SU-DHL-6 (cell line): ENCODE results near the gene RRAGA.

Experiments
- H2AFZ ChIP-seq: fragments of 200-600 bp; sonication (generic); 2 replicates; pipeline ENCODE4 v1.6.1; 2014; ENCODE audit warnings: low read depth, mild to moderate bottlenecking, moderate library complexity, mixed read lengths, antibody characterized with exemption, low read length; ENCODE audit not compliant: severe bottlenecking
- H3F3A ChIP-seq: fragments of 200-600 bp; shearing (Covaris generic); 2 replicates; pipeline ENCODE4 v1.6.0; 2016; ENCODE audit warnings: antibody characterized with exemption, mild to moderate bottlenecking; ENCODE audit not compliant: insufficient read depth
- H3K27ac ChIP-seq: fragments of 200-600 bp; sonication (generic); 2 replicates; pipeline ENCODE4 v1.5.1; 2016; ENCODE audit warnings: low read depth, mild to moderate bottlenecking, low read length, moderate library complexity, mixed read lengths
- H3K27me3 ChIP-seq: fragments of 200-600 bp; sonication (generic), shearing (Covaris generic); 2 replicates; pipeline ENCODE4 v1.6.0; 2014; ENCODE audit warnings: mild to moderate bottlenecking, low read length
- H3K36me3 ChIP-seq: fragments of 200-600 bp; sonication (generic); 2 replicates; pipeline ENCODE4 v1.6.1; 2014; ENCODE audit warnings: mild to moderate bottlenecking, low read length, mixed read lengths
- H3K4me2 ChIP-seq: fragments of 300-600, 200-600 bp; shearing (Covaris generic), sonication (generic); 2 replicates; pipeline ENCODE4 v1.6.0; 2014; ENCODE audit warnings: low read length, low read depth, mild to moderate bottlenecking; ENCODE audit not compliant: poor library complexity, severe bottlenecking
- H3K4me3 ChIP-seq: fragments of 200-600 bp; sonication (generic); 2 replicates; pipeline ENCODE4 v1.5.1; 2014; ENCODE audit warnings: antibody characterized with exemption, low read length, mild to moderate bottlenecking, mixed read lengths; ENCODE audit not compliant: insufficient read depth, poor library complexity, severe bottlenecking
- H3K79me2 ChIP-seq: fragments of 200-600 bp; sonication (generic); 2 replicates; pipeline ENCODE4 v1.6.1; 2014; ENCODE audit warnings: mild to moderate bottlenecking, low read length, moderate library complexity; ENCODE audit not compliant: insufficient read depth
- H3K9ac ChIP-seq: fragments of 200-600 bp; sonication (generic); 2 replicates; pipeline ENCODE4 v1.7.0; 2014; ENCODE audit warnings: mild to moderate bottlenecking, low read length
- H3K9me2 ChIP-seq: fragments of 200-600 bp; sonication (generic); replicated peaks from 2 replicates; pipeline ENCODE4 v1.6.1; 2014; ENCODE audit warnings: low read length; ENCODE audit not compliant: insufficient read depth
- H3K9me3 ChIP-seq: fragments of 200-600 bp; sonication (generic); 2 replicates; pipeline ENCODE4 v1.6.1; 2014; ENCODE audit warnings: low read length, mixed read lengths; ENCODE audit not compliant: insufficient read depth
- H4K20me1 ChIP-seq: fragments of 200-600 bp; sonication (generic); 2 replicates; pipeline ENCODE4 v1.6.1; 2014; ENCODE audit warnings: low read depth, mild to moderate bottlenecking, antibody characterized with exemption, low read length, moderate library complexity, mixed read lengths
- CTCF ChIP-seq: fragments of 200-600 bp; sonication (generic); IDR thresholded peaks from one replicate; pipeline ENCODE4 v1.5.1; 2017; ENCODE audit warnings: antibody characterized with exemption, mild to moderate bottlenecking, low read length, moderate library complexity; ENCODE audit not compliant: insufficient read depth, poor library complexity, severe bottlenecking
- EZH2phosphoT487 ChIP-seq: fragments of 200-600 bp; sonication (generic), shearing (Covaris generic); conservative IDR thresholded peaks from 2 replicates; pipeline ENCODE4 v1.6.1; 2018; ENCODE audit warnings: mild to moderate bottlenecking, antibody characterized with exemption, low read length, moderate library complexity, mixed read lengths

Gene RRAGA

GRCh38 chr9:19028835-19029451 lies 20.3 kb upstream of the RRAGA start:
- Histone ChIP-seq H3K27ac (no peak overlapping the region), H3K9me2 (no peaks in the 10 kb centered on the region), H3K9ac (no peak overlapping the region), H4K20me1 (no peaks in the 10 kb centered on the region), H2AFZ (no peak overlapping the region), H3K27me3 (no peaks in the 10 kb centered on the region), H3K4me3 (no peak overlapping the region), H3F3A (no peaks in the 10 kb centered on the region), H3K4me2 (no peak overlapping the region), H3K9me3 (no peaks in the 10 kb centered on the region), H3K79me2 (no peaks in the 10 kb centered on the region), H3K36me3 (no peaks in the 10 kb centered on the region)
- TF ChIP-seq EZH2phosphoT487 (no peak), CTCF (peak; percentile 75)

GRCh38 chr9:19030899-19031298 lies 18.3 kb upstream of the RRAGA start:
- Histone ChIP-seq H3F3A (no peaks in the 10 kb centered on the region), H3K4me2 (no peak overlapping the region), H3K27ac (no peak overlapping the region), H3K4me3 (no peak overlapping the region), H3K27me3 (no peaks in the 10 kb centered on the region), H3K9ac (no peak overlapping the region), H4K20me1 (no peaks in the 10 kb centered on the region), H3K36me3 (no peaks in the 10 kb centered on the region), H2AFZ (no peak overlapping the region), H3K79me2 (no peaks in the 10 kb centered on the region), H3K9me2 (no peaks in the 10 kb centered on the region), H3K9me3 (no peaks in the 10 kb centered on the region)
- no peak for TF ChIP-seq EZH2phosphoT487
- no peak for TF ChIP-seq CTCF

DNA sequence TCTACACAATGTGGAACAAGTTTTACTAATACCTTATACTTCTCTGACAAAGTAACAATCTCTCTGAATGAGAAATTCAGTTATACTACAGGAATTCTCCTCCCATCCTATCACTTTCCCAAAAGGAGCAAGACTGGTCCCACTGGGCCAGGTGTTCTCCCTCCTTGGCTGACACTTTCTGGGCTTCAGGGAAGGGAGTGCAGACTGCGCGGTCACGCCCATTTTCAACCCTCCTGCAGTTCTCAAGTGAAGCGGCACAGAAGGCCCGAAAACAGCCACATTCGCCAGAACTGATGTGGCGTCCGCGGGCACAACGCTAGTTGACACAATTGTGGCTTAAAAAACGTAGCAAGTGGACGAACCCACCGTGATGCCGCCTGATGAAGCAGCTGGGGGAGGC lies 16.8 kb upstream of the RRAGA start:
- TF ChIP-seq EZH2phosphoT487 = no peak
- TF ChIP-seq CTCF = no peak
- H3K36me3 ChIP-seq = no peaks in the 10 kb centered on the region

More for the DNA sequence above, 16.8 kb upstream of the RRAGA start:
- Histone ChIP-seq H3K79me2 (no peaks in the 10 kb centered on the region), H3F3A (no peaks in the 10 kb centered on the region), H3K4me2 (no peak overlapping the region), H4K20me1 (no peaks in the 10 kb centered on the region), H3K27ac (no peak overlapping the region), H3K9me2 (no peaks in the 10 kb centered on the region), H3K4me3 (no peak overlapping the region), H3K9ac (no peak overlapping the region), H2AFZ (no peak overlapping the region), H3K9me3 (no peaks in the 10 kb centered on the region), H3K27me3 (no peaks in the 10 kb centered on the region)
